Endothelial cell (in vitro differentiated cells): Measurements from ENCODE around the gene PRG2. TPM values are rescaled to one million over a fixed set of nuclear protein-coding genes. Genes with fewer than 3 reads are reported as not detected.
A peak's percentile ranks its signal among the peaks of the same experiment; 100 is the strongest.
"Not testable (repeated sequence)": the region's sequence is repeated elsewhere in the genome, so short reads cannot be mapped to it uniquely, and the experiment has no call there.

Source experiments
- DNase-seq: peaks from one replicate; pipeline ENCODE4 v3.0.0; 2021; ENCODE audit warnings: low spot score
- H3K27ac Mint-ChIP-seq: one replicate; pipeline ENCODE4 v1.8.0; 2021; ENCODE audit warnings: mixed read lengths, inconsistent platforms; ENCODE audit not compliant: unreplicated experiment
- H3K27me3 Mint-ChIP-seq: one replicate; pipeline ENCODE4 v1.8.0; 2021; ENCODE audit warnings: mild to moderate bottlenecking, moderate library complexity, mixed read lengths, inconsistent platforms; ENCODE audit not compliant: unreplicated experiment
- H3K36me3 Mint-ChIP-seq: one replicate; pipeline ENCODE4 v1.8.0; 2021; ENCODE audit warnings: mild to moderate bottlenecking, low read depth, mixed read lengths, inconsistent platforms; ENCODE audit not compliant: unreplicated experiment
- H3K4me1 Mint-ChIP-seq: one replicate; pipeline ENCODE4 v1.8.0; 2021; ENCODE audit warnings: mild to moderate bottlenecking, mixed read lengths, inconsistent platforms; ENCODE audit not compliant: unreplicated experiment
- H3K4me3 Mint-ChIP-seq: one replicate; pipeline ENCODE4 v1.8.0; 2021; ENCODE audit warnings: mild to moderate bottlenecking, mixed read lengths, inconsistent platforms; ENCODE audit not compliant: unreplicated experiment
- H3K9me3 Mint-ChIP-seq: one replicate; pipeline ENCODE4 v1.8.0; 2021; ENCODE audit warnings: mixed read lengths, inconsistent platforms; ENCODE audit not compliant: unreplicated experiment
- CTCF ChIP-seq: fragments of 200-600 bp; sonication (generic); IDR thresholded peaks from one replicate; pipeline ENCODE4 v1.5.0; 2021; ENCODE audit warnings: antibody characterized with exemption; ENCODE audit not compliant: unreplicated experiment
- total RNA-seq: library from RNA; stranded (reverse); fragmentation: NEBNext Ultra II Directional; extraction: Animal tissue kit (Norgen Biotek cat#: 25700); gene quantifications from one replicate; pipeline ENCODE4 v1.2.1, GENCODE V29; 2021; ENCODE audit not compliant: unreplicated experiment

Gene PRG2
- total RNA-seq, 1 donor from 2014 or later: not detected

GRCh38 chr11:57340039-57340615, 50.3 kb downstream of the PRG2 start:
- DNase-seq: peak; percentile 50
- H3K4me3 Mint-ChIP-seq: peak overlapping the region; percentile 2

DNA sequence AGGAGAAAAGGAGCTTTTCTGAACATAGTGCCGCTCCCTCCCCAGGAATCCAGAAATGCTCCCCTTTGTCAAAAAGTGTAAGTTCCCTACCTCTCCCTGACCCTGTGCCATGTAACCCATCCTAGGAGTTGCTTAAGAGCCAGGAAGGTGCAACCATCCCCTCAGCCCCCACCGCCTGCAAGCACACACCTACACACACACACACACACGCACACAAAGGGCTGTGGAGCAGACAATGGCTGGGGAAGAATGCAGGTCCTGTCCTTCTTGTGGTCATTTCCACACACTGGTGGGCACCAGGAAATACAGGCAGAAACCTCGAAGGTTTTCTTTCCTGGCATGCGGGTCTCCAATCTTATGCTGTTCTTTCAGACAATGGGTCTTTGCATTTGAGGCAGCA, 51.1 kb downstream of the PRG2 start:
- no peaks in the 10 kb centered on the region for H3K9me3 Mint-ChIP-seq
- H3K36me3 Mint-ChIP-seq: peaks cover 7% of the 10 kb centered on the region
- H3K27ac Mint-ChIP-seq: peak overlapping the region; percentile 80
- H3K27me3 Mint-ChIP-seq: peaks cover 16% of the 10 kb centered on the region
- no peak for TF ChIP-seq CTCF
- peaks cover 39% of the 10 kb centered on the region for H3K4me1 Mint-ChIP-seq
- DNase-seq: peak; percentile 37
- H3K4me3 Mint-ChIP-seq: no peak overlapping the region

More at GRCh38 chr11:57340039-57340615, 50.3 kb downstream of the PRG2 start:
- H3K36me3 Mint-ChIP-seq: no peaks in the 10 kb centered on the region
- no peak for TF ChIP-seq CTCF
- H3K27ac Mint-ChIP-seq: peak overlapping the region; percentile 80
- H3K4me1 Mint-ChIP-seq: peaks cover 31% of the 10 kb centered on the region
- H3K27me3 Mint-ChIP-seq: peaks cover 12% of the 10 kb centered on the region
- no peaks in the 10 kb centered on the region for H3K9me3 Mint-ChIP-seq

GRCh38 chr11:57338142-57338541, 52.3 kb downstream of the PRG2 start, which contains the start of gene P2RX3:
TSS of gene P2RX3 (plus strand) at chr11:57338352. CDS start at chr11:57338551, 199 bp downstream.
- no peaks in the 10 kb centered on the region for H3K9me3 Mint-ChIP-seq
- peaks cover 20% of the 10 kb centered on the region for H3K27me3 Mint-ChIP-seq
- DNase-seq: no peak
- H3K36me3 Mint-ChIP-seq: peaks cover 11% of the 10 kb centered on the region
- H3K27ac Mint-ChIP-seq: peak within 1 kb of the TSS; percentile 81
- no peak for TF ChIP-seq CTCF
- H3K4me3 Mint-ChIP-seq: peak within 1 kb of the TSS; percentile 71
- peaks cover 45% of the 10 kb centered on the region for H3K4me1 Mint-ChIP-seq

GRCh38 chr11:57336856-57337255, 53.6 kb downstream of the PRG2 start:
- DNase-seq, H3K9me3 Mint-ChIP-seq, H3K4me3 Mint-ChIP-seq: not testable (repeated sequence)
- Mint-ChIP-seq H3K27me3 (peaks cover 20% of the 10 kb centered on the region), H3K4me1 (peaks cover 45% of the 10 kb centered on the region), H3K36me3 (peaks cover 18% of the 10 kb centered on the region), H3K27ac (peak overlapping the region; percentile 13)

Other genes starting within 250 kb of the PRG2 start
- 4.7 TPM for gene LRRC55, start 208.7 kb downstream of the PRG2 start, total RNA-seq
- gene APLNR, start 153.4 kb downstream of the PRG2 start, total RNA-seq: 48.8 TPM
- gene TNKS1BP1, start 65.7 kb downstream of the PRG2 start, total RNA-seq: 122 TPM
- 134 TPM for gene SSRP1, start 54.8 kb downstream of the PRG2 start, total RNA-seq
- 0.23 TPM for gene P2RX3, start 52.3 kb downstream of the PRG2 start, total RNA-seq
- gene PRG3, start 9.5 kb downstream of the PRG2 start, total RNA-seq: not detected
- gene SLC43A3, start 36.5 kb upstream of the PRG2 start, total RNA-seq: 17.5 TPM
- gene RTN4RL2, start 69.9 kb upstream of the PRG2 start, total RNA-seq: 0.62 TPM
- 10.4 TPM for gene SLC43A1, start 125.1 kb upstream of the PRG2 start, total RNA-seq
- 60.2 TPM for gene TIMM10, start 140.1 kb upstream of the PRG2 start, total RNA-seq
- 45.2 TPM for gene SMTNL1, start 146.9 kb upstream of the PRG2 start, total RNA-seq
- 56.2 TPM for gene UBE2L6, start 177.0 kb upstream of the PRG2 start, total RNA-seq
- 347 TPM for gene SERPING1, start 207.0 kb upstream of the PRG2 start, total RNA-seq